HG03342 (cell line): ENCODE results near the gene APOBEC3A.
A peak's percentile ranks its signal among the peaks of the same experiment; 100 is the strongest.

Experiments used
- ATAC-seq: cut with Tn5 transposase; IDR thresholded peaks from one replicate; pipeline ENCODE4 v1.9.1; 2021; ENCODE audit warnings: mild to moderate bottlenecking, moderate library complexity; ENCODE audit not compliant: unreplicated experiment

APOBEC3A gene

GRCh38 chr22:38957046-38957770 is at the start of gene APOBEC3A:
Gene APOBEC3A (plus strand): TSS chr22:38957609. CDS start chr22:38957692, 83 bp downstream.
- ATAC-seq, result no peak

GRCh38 chr22:38907767-38908166 is 49.6 kb upstream of the APOBEC3A start:
- no peak for ATAC-seq

GRCh38 chr22:38911434-38911833 is 46.0 kb upstream of the APOBEC3A start:
- no peak for ATAC-seq

GRCh38 chr22:38919631-38920190 is 37.7 kb upstream of the APOBEC3A start:
- ATAC-seq, result no peak

GRCh38 chr22:38921120-38921519 is 36.3 kb upstream of the APOBEC3A start:
- ATAC-seq, result no peak

GRCh38 chr22:38921806-38922205 is 35.6 kb upstream of the APOBEC3A start:
- no peak for ATAC-seq

- no peak for ATAC-seq
These were observed 33.7 kb upstream of the APOBEC3A start for GRCh38 chr22:38923463-38924346.

- ATAC-seq, result no peak
These were observed 33.0 kb upstream of the APOBEC3A start for GRCh38 chr22:38924347-38924952.

- no peak for ATAC-seq
These were observed 31.8 kb upstream of the APOBEC3A start for GRCh38 chr22:38925571-38926041.

GRCh38 chr22:38927033-38927781 is 30.2 kb upstream of the APOBEC3A start:
- no peak for ATAC-seq

- no peak for ATAC-seq
These were observed 26.9 kb upstream of the APOBEC3A start for GRCh38 chr22:38930512-38930911.

- no peak for ATAC-seq
These were observed 22.4 kb upstream of the APOBEC3A start for GRCh38 chr22:38935023-38935422.

- ATAC-seq, result no peak
These were observed 21.8 kb upstream of the APOBEC3A start for GRCh38 chr22:38935616-38936015.

GRCh38 chr22:38936562-38936961 is 20.8 kb upstream of the APOBEC3A start:
- no peak for ATAC-seq

GRCh38 chr22:38937036-38937435 is 20.4 kb upstream of the APOBEC3A start:
- no peak for ATAC-seq

GRCh38 chr22:38937541-38937940 is 19.9 kb upstream of the APOBEC3A start:
- ATAC-seq, result no peak

GRCh38 chr22:38938221-38938620 is 19.2 kb upstream of the APOBEC3A start:
- no peak for ATAC-seq

GRCh38 chr22:38938925-38939324 is 18.5 kb upstream of the APOBEC3A start:
- no peak for ATAC-seq

- ATAC-seq, result no peak
These were observed 16.5 kb upstream of the APOBEC3A start for GRCh38 chr22:38940811-38941384.

- peak; percentile 59 for ATAC-seq
These were observed 15.9 kb upstream of the APOBEC3A start for GRCh38 chr22:38941488-38941987.
